GM12873 (cell line): ENCODE results near the gene L3MBTL4.

Experiments used
- CTCF ChIP-seq: IDR thresholded peaks from 2 replicates; pipeline ENCODE4 v1.5.1; 2012; ENCODE audit warnings: low read depth, mild to moderate bottlenecking, moderate library complexity, low read length, control low read depth; ENCODE audit not compliant: insufficient read depth; ENCODE audit errors: missing control alignments

The L3MBTL4 gene

GRCh38 chr18:6289843-6290242, 124.9 kb downstream of the L3MBTL4 start:
- no peak for TF ChIP-seq CTCF

GRCh38 chr18:6286585-6286984, 128.1 kb downstream of the L3MBTL4 start:
- TF ChIP-seq CTCF: no peak

GRCh38 chr18:6284761-6285160, 129.9 kb downstream of the L3MBTL4 start:
- TF ChIP-seq CTCF: no peak

GRCh38 chr18:6284300-6284699, 130.4 kb downstream of the L3MBTL4 start:
- TF ChIP-seq CTCF: no peak

- no peak for TF ChIP-seq CTCF
These were observed 132.8 kb downstream of the L3MBTL4 start for GRCh38 chr18:6281874-6282273.

GRCh38 chr18:6280211-6280743, 134.4 kb downstream of the L3MBTL4 start:
- TF ChIP-seq CTCF: no peak

GRCh38 chr18:6279308-6279707, 135.4 kb downstream of the L3MBTL4 start:
- no peak for TF ChIP-seq CTCF
